ENCODE data around the gene HSPG2.
"Not testable (repeated sequence)": the region's sequence is repeated elsewhere in the genome, so short reads cannot be mapped to it uniquely, and the experiment has no call there.

HSPG2 gene

DNA sequence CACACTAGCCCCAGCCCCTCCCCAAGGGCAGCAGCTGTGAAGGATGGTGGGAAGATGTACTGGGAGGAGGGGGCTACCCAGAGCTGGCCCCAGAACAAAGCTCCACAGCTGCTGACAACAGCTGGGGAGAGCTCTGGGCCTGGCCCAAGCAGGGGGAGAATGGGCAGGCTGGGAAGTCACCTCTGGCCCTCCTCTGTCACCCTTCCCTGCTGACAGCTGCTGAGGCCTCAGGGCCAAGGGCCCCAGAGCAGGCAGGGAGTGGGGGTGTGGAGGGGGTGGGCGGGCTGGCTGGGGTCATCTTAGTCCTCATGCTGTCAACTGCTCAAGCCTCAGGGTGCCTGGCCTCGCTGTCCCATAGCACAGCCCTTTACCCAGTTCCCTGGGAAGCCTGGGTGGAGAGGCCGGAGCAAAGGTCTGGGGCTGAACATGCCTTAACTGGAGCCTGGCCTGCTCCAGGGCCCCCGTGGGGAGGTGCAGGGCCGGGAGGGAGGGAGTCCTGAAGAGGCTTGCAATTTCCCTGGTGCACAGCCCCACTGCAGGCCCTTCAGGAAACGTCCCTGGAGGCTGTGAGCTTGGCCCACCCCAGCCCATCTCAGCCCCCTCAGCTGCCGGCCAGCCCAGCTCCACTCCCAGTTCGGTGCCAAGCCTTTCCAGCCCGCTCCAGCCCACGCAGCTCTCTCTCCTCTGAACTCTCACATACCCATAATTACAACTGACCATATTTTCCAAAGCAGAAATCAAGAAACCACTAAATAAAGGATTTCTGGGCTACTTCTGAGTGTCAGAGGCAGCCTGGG lies 25.7 kb downstream of the HSPG2 start:
- TF ChIP-seq, protein P1, sequence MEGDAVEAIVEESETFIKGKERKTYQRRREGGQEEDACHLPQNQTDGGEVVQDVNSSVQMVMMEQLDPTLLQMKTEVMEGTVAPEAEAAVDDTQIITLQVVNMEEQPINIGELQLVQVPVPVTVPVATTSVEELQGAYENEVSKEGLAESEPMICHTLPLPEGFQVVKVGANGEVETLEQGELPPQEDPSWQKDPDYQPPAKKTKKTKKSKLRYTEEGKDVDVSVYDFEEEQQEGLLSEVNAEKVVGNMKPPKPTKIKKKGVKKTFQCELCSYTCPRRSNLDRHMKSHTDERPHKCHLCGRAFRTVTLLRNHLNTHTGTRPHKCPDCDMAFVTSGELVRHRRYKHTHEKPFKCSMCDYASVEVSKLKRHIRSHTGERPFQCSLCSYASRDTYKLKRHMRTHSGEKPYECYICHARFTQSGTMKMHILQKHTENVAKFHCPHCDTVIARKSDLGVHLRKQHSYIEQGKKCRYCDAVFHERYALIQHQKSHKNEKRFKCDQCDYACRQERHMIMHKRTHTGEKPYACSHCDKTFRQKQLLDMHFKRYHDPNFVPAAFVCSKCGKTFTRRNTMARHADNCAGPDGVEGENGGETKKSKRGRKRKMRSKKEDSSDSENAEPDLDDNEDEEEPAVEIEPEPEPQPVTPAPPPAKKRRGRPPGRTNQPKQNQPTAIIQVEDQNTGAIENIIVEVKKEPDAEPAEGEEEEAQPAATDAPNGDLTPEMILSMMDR (IDR thresholded peaks at IDR 0.05; ENCODE audit: extremely low read depth, insufficient read depth, missing control alignments) = no peak
- no peak for DNase-seq (ENCODE audit: low spot score)
- in situ Hi-C loops (cut with MboI; ENCODE audit: low pct_unique_long_range_greater_than_20kb, low sequenced_read_pairs, unreplicated experiment) = no loop called here

- no peak for DNase-seq (ENCODE audit: low spot score)
- TF ChIP-seq, protein P1 (IDR thresholded peaks at IDR 0.05; ENCODE audit: extremely low read depth, insufficient read depth, missing control alignments) = no peak
- in situ Hi-C loops (cut with MboI; ENCODE audit: low pct_unique_long_range_greater_than_20kb, low sequenced_read_pairs, unreplicated experiment) = no loop called here
Observed at GRCh38 chr1:21910558-21911204, 26.4 kb downstream of the HSPG2 start.

DNA sequence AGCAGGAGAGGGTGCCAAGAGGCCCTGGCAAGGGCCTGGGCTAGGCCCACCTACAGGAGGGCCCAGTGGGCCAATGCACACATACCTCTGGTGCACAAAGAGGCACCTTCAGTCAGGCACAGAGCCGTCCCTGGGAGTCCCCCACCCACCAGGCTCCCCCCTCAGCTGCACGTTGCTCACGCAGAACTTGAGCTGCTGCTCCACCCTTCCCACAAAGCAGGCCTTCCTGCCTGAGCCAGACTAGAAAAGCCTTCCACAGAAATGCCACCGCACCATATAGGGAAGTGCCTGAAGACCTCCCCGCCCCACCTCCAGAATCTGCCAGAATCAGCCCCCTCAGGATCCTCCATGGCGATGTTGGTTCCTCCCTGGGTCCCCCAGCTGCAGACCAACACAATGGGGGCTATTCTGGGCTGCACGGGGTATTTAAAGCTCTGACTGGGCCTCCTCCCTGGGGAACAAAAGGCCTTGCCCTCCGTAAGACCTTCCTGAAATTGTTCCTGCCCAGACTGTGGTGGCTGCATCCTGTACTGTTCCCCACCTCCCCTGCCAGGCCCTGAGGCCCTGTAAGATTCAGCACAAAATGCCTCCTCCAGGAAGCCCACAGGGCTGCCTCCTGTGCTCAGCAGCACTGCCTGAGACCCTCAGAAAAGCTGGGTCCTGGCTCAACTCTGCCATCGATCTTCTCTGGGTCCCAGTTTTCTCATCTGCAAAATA lies 27.2 kb downstream of the HSPG2 start:
- TF ChIP-seq, protein P1 (IDR thresholded peaks at IDR 0.05; ENCODE audit: extremely low read depth, insufficient read depth, missing control alignments) = no peak
- DNase-seq (ENCODE audit: low spot score) = peak; percentile 84

GRCh38 chr1:21909286-21909759 lies 27.8 kb downstream of the HSPG2 start:
- in situ Hi-C loops (cut with MboI; ENCODE audit: low pct_unique_long_range_greater_than_20kb, low sequenced_read_pairs, unreplicated experiment) = no loop called here
- DNase-seq (ENCODE audit: low spot score) = no peak
- TF ChIP-seq, protein P1 (IDR thresholded peaks at IDR 0.05; ENCODE audit: extremely low read depth, insufficient read depth, missing control alignments) = no peak

More for the DNA sequence above, 27.2 kb downstream of the HSPG2 start:
- in situ Hi-C loops (cut with MboI; ENCODE audit: low pct_unique_long_range_greater_than_20kb, low sequenced_read_pairs, unreplicated experiment) = no loop called here

DNA sequence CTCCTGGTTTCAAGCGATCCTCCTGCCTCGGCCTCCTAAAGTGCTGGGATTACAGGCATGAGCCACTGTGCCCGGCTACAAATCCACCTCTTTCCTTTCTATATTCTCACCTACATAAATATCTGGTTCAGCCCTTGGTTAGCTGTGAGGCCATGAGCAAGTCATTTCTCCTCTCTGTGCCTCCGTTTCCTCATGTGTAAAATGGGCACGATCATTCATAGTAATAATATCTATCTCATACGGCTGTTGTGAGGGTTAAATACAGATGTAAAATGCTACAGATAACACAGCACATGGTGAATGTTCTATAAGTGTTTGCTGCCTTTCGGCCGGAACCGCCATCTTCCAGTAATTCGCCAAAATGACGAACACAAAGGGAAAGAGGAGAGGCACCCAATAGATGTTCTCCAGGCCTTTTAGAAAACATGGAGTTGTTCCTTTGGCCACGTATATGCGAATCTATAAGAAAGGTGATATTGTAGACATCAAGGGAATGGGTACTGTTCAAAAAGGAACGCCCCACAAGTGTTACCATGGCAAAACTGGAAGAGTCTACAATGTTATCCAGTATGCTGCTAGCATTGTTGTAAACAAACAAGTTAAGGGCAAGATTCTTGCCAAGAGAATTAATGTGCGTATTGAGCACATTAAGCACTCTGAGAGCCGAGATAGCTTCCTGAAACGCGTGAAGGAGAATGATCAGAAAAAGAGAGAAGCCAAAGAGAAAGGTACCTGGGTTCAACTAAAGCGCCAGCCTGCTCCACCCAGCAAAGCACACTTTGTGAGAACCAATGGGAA lies 29.2 kb downstream of the HSPG2 start:
- in situ Hi-C loops (cut with MboI; ENCODE audit: low pct_unique_long_range_greater_than_20kb, low sequenced_read_pairs, unreplicated experiment); DNase-seq (ENCODE audit: low spot score): not testable (repeated sequence)

DNA sequence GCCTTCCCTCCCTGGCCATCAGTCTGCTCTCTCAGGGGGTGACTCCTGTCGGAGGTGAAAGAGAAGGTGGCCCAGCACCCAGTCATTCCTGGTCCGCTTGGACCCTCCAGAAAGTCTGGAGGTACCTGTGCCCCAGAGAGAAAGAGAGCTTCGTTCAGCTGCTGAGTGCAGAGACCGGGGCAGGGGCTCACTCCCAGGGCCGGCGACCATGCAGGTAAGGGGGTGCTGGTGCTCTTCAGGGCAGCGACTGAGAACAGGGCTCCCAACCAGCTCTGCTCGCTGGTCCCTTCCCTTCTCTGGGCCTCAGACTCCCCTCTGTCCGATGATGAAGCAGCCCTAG lies 30.1 kb downstream of the HSPG2 start:
- in situ Hi-C loops (cut with MboI; ENCODE audit: low pct_unique_long_range_greater_than_20kb, low sequenced_read_pairs, unreplicated experiment) = no loop called here
- TF ChIP-seq, protein P1 (IDR thresholded peaks at IDR 0.05; ENCODE audit: extremely low read depth, insufficient read depth, missing control alignments) = no peak
- DNase-seq (ENCODE audit: low spot score) = no peak

All from GM13977 (cell line).